HG03439 (cell line): ENCODE measurements around the gene NAP1L4.

Experiments
- ATAC-seq: cut with Tn5 transposase; IDR thresholded peaks from one replicate; pipeline ENCODE4 v1.9.1; 2021; ENCODE audit warnings: mild to moderate bottlenecking, moderate library complexity; ENCODE audit not compliant: unreplicated experiment

Gene NAP1L4

GRCh38 chr11:3011891-3012885 is 20.1 kb upstream of the NAP1L4 start:
- no peak for ATAC-seq

GRCh38 chr11:3010521-3011275 is 18.6 kb upstream of the NAP1L4 start:
- ATAC-seq = no peak

- no peak for ATAC-seq
Observed at GRCh38 chr11:3010004-3010403, 17.9 kb upstream of the NAP1L4 start.

- ATAC-seq = no peak
Observed at GRCh38 chr11:3009481-3009880, 17.4 kb upstream of the NAP1L4 start.

- no peak for ATAC-seq
Observed at GRCh38 chr11:3008746-3009336, 16.7 kb upstream of the NAP1L4 start.

- no peak for ATAC-seq
Observed at GRCh38 chr11:3007404-3008010, 15.4 kb upstream of the NAP1L4 start.

GRCh38 chr11:3006505-3007260 is 14.6 kb upstream of the NAP1L4 start:
- no peak for ATAC-seq

GRCh38 chr11:3004481-3004880 is 12.4 kb upstream of the NAP1L4 start:
- ATAC-seq = no peak

GRCh38 chr11:3003396-3004231 is 11.5 kb upstream of the NAP1L4 start:
- ATAC-seq = no peak

GRCh38 chr11:3002871-3003270 is 10.7 kb upstream of the NAP1L4 start:
- ATAC-seq = no peak

GRCh38 chr11:3002351-3002861 is 10.3 kb upstream of the NAP1L4 start:
- ATAC-seq = no peak

GRCh38 chr11:3001496-3001895 is 9.4 kb upstream of the NAP1L4 start:
- no peak for ATAC-seq

GRCh38 chr11:3000032-3000961 is 8.2 kb upstream of the NAP1L4 start:
- ATAC-seq = no peak

GRCh38 chr11:2999464-2999998 is 7.4 kb upstream of the NAP1L4 start:
- ATAC-seq = no peak

- ATAC-seq = no peak
Observed at GRCh38 chr11:2998073-2998850, 6.1 kb upstream of the NAP1L4 start.

GRCh38 chr11:2997406-2997805 is 5.3 kb upstream of the NAP1L4 start:
- no peak for ATAC-seq

GRCh38 chr11:2996976-2997375 is 4.8 kb upstream of the NAP1L4 start:
- no peak for ATAC-seq
